ENCODE measurements around the gene BBS2. TPM values are rescaled to one million over a fixed set of nuclear protein-coding genes. Genes with fewer than 3 reads are reported as not detected.

The BBS2 gene
- total RNA-seq, 6 experiments from 2014 or later: 26.2 to 33.3 (median 29.5) TPM

- no peaks in the 10 kb centered on the region for H3K9me3 Mint-ChIP-seq
- DNase-seq: no peak
- H3K27me3 Mint-ChIP-seq (ENCODE audit: insufficient read depth): no peaks in the 10 kb centered on the region
- H3K27ac Mint-ChIP-seq: no peak overlapping the region
- no peaks in the 10 kb centered on the region for H3K4me1 Mint-ChIP-seq (ENCODE audit: low read depth)
- H3K4me3 Mint-ChIP-seq: no peak overlapping the region
- no peak for TF ChIP-seq CTCF (IDR thresholded peaks at IDR 0.05)
- peaks cover 8% of the 10 kb centered on the region for H3K36me3 Mint-ChIP-seq (ENCODE audit: low read depth)
These were observed 83.6 kb downstream of the BBS2 start for GRCh38 chr16:56436258-56436657.

Other genes with a start within 250 kb of the BBS2 start
- gene AMFR, start 94.5 kb downstream of the BBS2 start, total RNA-seq (2021; fragmentation: NEBNext Ultra II Directional; extraction: Animal tissue kit (Norgen Biotek cat#: 25700)): 100 to 1,000 TPM; 104 to 117 (median 112) TPM
- gene NUDT21, start 68.7 kb downstream of the BBS2 start, total RNA-seq (2021; fragmentation: NEBNext Ultra II Directional; extraction: Animal tissue kit (Norgen Biotek cat#: 25700)): 100 to 1,000 TPM; 114 to 150 (median 138) TPM
- 10 to 100 TPM; 62.8 to 77.0 (median 74.3) TPM for gene OGFOD1, start 68.5 kb downstream of the BBS2 start, total RNA-seq (2021; fragmentation: NEBNext Ultra II Directional; extraction: Animal tissue kit (Norgen Biotek cat#: 25700))
- gene MT4, start 45.0 kb upstream of the BBS2 start, total RNA-seq (2021; fragmentation: NEBNext Ultra II Directional; extraction: Animal tissue kit (Norgen Biotek cat#: 25700)): not detected
- gene MT3, start 69.5 kb upstream of the BBS2 start, total RNA-seq (2021; fragmentation: NEBNext Ultra II Directional; extraction: Animal tissue kit (Norgen Biotek cat#: 25700)): not detected
- gene MT2A, start 88.6 kb upstream of the BBS2 start, total RNA-seq (2021; fragmentation: NEBNext Ultra II Directional; extraction: Animal tissue kit (Norgen Biotek cat#: 25700)): 1,000 to 10,000 TPM in 3 of 6 experiments, 100 to 1,000 TPM in 3; 623 to 1,524 (median 1,044) TPM
- 100 to 1,000 TPM; 192 to 469 (median 458) TPM for gene MT1E, start 105.8 kb upstream of the BBS2 start, total RNA-seq (2021; fragmentation: NEBNext Ultra II Directional; extraction: Animal tissue kit (Norgen Biotek cat#: 25700))
- under 1 TPM in 5 of 6 experiments, not detected in 1; 0.21 to 0.41 (median 0.28) TPM for gene MT1M, start 112.6 kb upstream of the BBS2 start, total RNA-seq (2021; fragmentation: NEBNext Ultra II Directional; extraction: Animal tissue kit (Norgen Biotek cat#: 25700))
- gene MT1A, start 118.6 kb upstream of the BBS2 start, total RNA-seq (2021; fragmentation: NEBNext Ultra II Directional; extraction: Animal tissue kit (Norgen Biotek cat#: 25700)): 1 to 10 TPM in 1 of 6 experiments, under 1 TPM in 1, not detected in 4; 0.50 to 1.5 TPM
- not detected for gene MT1B, start 131.9 kb upstream of the BBS2 start, total RNA-seq (2021; fragmentation: NEBNext Ultra II Directional; extraction: Animal tissue kit (Norgen Biotek cat#: 25700))
- not detected for gene MT1F, start 137.9 kb upstream of the BBS2 start, total RNA-seq (2021; fragmentation: NEBNext Ultra II Directional; extraction: Animal tissue kit (Norgen Biotek cat#: 25700))
- gene MT1G, start 148.0 kb upstream of the BBS2 start, total RNA-seq (2021; fragmentation: NEBNext Ultra II Directional; extraction: Animal tissue kit (Norgen Biotek cat#: 25700)): under 1 TPM in 1 of 6 experiments, not detected in 5; 0.73 TPM
- gene MT1H, start 149.8 kb upstream of the BBS2 start, total RNA-seq (2021; fragmentation: NEBNext Ultra II Directional; extraction: Animal tissue kit (Norgen Biotek cat#: 25700)): not detected
- 10 to 100 TPM; 28.0 to 38.7 (median 33.3) TPM for gene MT1X, start 162.4 kb upstream of the BBS2 start, total RNA-seq (2021; fragmentation: NEBNext Ultra II Directional; extraction: Animal tissue kit (Norgen Biotek cat#: 25700))
- 10 to 100 TPM; 58.6 to 84.0 (median 78.8) TPM for gene NUP93, start 210.1 kb upstream of the BBS2 start, total RNA-seq (2021; fragmentation: NEBNext Ultra II Directional; extraction: Animal tissue kit (Norgen Biotek cat#: 25700))

All from HFFc6 (cell line).